Activated T-cell treated with anti-CD3 and anti-CD28 coated beads, Interleukin-2, amount 50 U/mL, for 4 hours (primary cell): ENCODE data around the gene VSTM4. TPM values are rescaled to one million over a fixed set of nuclear protein-coding genes. Genes with fewer than 3 reads are reported as not detected.

Experiments used
- ATAC-seq, 2 donors: fragments of 200-7000 bp; cut with Tn5 transposase; one replicate each; pipeline ENCODE4 v1.10.0; 2021
- DNase-seq: peaks from one replicate; pipeline ENCODE4 v3.0.0-alpha.2; 2020
- H3K27me3 Mint-ChIP-seq: one replicate; pipeline ENCODE4 v1.8.0; 2021; ENCODE audit warnings: low read depth, mixed read lengths
- H3K36me3 Mint-ChIP-seq: one replicate; pipeline ENCODE4 v1.8.0; 2022; ENCODE audit warnings: mixed read lengths; ENCODE audit not compliant: insufficient read depth
- H3K4me1 Mint-ChIP-seq: one replicate; pipeline ENCODE4 v1.8.0; 2021; ENCODE audit warnings: low read depth, mixed read lengths
- H3K4me3 Mint-ChIP-seq: one replicate; pipeline ENCODE4 v1.8.0; 2021; ENCODE audit warnings: mild to moderate bottlenecking, moderate library complexity, mixed read lengths
- H3K9me3 Mint-ChIP-seq: one replicate; pipeline ENCODE4 v1.8.0; 2021; ENCODE audit warnings: mixed read lengths
- total RNA-seq, 3 donors: library from RNA; stranded (reverse); gene quantifications; one replicate each; pipeline ENCODE4 v1.2.1, GENCODE V29; 2021

Gene VSTM4
- total RNA-seq, 3 donors from 2014 or later = 0.08 to 0.19 (median 0.18) TPM

DNA sequence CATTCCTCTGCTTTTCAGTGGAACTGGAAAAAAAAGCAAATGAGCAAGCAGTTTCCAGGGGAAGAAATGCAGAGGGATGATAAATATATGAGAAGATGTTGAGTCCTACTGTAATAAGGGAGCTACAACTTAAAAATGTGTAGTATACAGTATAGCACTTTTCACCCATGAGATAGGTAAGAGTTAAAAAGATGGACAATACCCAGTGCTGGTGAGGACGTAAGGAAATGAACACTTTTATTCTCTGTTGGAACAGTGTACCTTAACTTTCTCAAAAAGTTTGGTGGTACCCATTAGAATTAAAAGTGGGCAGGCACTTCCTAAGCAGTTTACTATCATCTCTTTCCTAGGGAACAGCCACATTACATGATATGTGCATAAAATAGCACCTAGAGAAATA lies 21.2 kb upstream of the VSTM4 start:
- Mint-ChIP-seq H3K4me3 (no peak overlapping the region), H3K36me3 (no peaks in the 10 kb centered on the region), H3K27me3 (peaks cover 9% of the 10 kb centered on the region), H3K9me3 (peaks cover 2% of the 10 kb centered on the region), H3K4me1 (peaks cover 9% of the 10 kb centered on the region)
- DNase-seq (no peak), ATAC-seq (no peak)

DNA sequence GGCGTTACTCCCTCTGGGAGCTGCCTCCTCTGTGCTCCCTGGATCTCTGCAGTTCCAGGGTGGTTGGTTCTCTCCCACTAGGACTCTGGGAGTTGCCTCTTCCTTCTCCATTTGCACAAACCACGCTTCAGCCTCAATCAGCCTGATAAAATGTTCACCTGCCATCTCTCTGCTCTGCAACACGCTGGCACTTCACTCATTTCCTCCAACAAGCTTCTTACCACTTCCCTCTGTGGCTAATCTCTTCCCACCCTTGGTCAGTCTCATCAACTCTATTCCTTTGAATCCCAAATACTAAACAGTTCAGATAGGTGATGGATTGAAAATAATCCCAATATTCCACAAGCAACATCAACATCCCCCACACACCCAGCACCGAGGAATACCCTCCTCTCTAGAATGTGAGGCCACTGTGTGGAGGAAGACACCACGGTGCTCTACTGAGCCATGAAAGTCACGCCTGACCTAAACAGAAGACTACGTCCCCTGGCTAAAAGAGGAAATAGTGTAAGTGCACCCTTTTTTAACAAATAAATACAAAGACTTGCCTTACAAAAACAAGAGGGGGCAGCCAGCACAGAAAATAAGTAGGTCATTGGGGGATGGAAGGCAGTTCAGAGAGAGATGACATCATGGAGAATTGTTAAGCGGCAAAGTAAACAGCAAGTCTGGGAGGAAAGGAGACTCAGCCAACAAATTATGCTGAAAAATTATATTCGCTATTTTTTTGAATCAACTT lies 20.4 kb upstream of the VSTM4 start:
- ATAC-seq (no peak), DNase-seq (no peak)
- H3K9me3 Mint-ChIP-seq = peaks cover 2% of the 10 kb centered on the region
- H3K4me1 Mint-ChIP-seq = peaks cover 9% of the 10 kb centered on the region
- no peak overlapping the region for H3K4me3 Mint-ChIP-seq
- H3K27me3 Mint-ChIP-seq = peaks cover 6% of the 10 kb centered on the region
- H3K36me3 Mint-ChIP-seq = no peaks in the 10 kb centered on the region

DNA sequence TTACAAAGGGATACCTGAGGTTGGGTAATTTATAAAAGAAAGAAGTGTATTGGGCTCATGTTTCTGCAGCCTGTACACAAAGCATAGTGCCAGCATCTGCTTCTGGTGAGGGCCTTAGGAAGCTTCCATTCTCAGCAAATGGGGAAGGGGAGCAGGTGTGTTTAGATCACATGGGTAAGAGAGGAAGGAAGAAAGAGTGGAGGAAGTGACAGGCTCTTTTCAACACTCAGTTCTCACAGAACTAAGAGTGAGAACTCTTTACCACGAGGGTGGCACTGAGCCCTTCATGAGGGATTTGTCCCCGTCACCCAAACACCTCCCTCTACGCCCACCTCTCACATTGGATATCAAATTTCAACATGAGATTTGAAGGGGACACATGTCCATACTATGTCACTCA lies 19.0 kb upstream of the VSTM4 start:
- H3K36me3 Mint-ChIP-seq = peaks cover under 1% of the 10 kb centered on the region
- H3K27me3 Mint-ChIP-seq = peaks cover 10% of the 10 kb centered on the region
- peaks cover 2% of the 10 kb centered on the region for H3K9me3 Mint-ChIP-seq
- no peak for DNase-seq
- H3K4me3 Mint-ChIP-seq = no peak overlapping the region
- peaks cover 9% of the 10 kb centered on the region for H3K4me1 Mint-ChIP-seq
- ATAC-seq = no peak

DNA sequence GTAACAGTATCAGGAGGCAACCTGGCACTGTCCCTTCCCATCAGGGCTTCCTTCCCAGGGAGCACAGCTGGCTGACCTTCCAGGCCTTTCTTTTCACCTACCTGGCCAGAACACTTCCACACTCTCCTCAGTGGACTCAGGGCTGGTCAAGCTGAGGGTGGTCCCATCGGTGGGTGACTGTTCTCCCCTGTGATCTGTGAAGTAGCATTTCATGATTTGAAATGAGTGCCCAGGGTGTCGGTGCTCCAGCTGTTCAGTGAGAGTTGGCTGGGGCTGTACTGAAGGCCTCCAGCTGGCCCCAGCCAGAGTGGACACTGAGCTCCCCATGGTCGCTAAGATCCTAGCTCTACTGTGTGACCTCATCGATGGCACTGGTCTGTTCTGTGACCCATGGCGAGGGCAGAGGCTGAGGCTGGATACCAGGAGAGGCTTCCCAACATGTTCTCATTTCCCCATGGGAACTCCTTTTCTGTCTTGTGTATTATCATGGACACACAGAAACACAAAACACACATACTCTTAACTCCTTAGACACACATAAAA lies 18.5 kb upstream of the VSTM4 start, which contains the start of gene FAM170B:
FAM170B (minus strand) TSS at position 316 of the 543 bp plus-strand sequence; CDS start at position 213, 103 bp downstream.
- peaks cover 2% of the 10 kb centered on the region for H3K36me3 Mint-ChIP-seq
- H3K4me3 Mint-ChIP-seq = no peak within 1 kb of the TSS
- no peak for ATAC-seq
- peaks cover 9% of the 10 kb centered on the region for H3K4me1 Mint-ChIP-seq
- peaks cover 2% of the 10 kb centered on the region for H3K9me3 Mint-ChIP-seq
- DNase-seq = no peak
- peaks cover 15% of the 10 kb centered on the region for H3K27me3 Mint-ChIP-seq

DNA sequence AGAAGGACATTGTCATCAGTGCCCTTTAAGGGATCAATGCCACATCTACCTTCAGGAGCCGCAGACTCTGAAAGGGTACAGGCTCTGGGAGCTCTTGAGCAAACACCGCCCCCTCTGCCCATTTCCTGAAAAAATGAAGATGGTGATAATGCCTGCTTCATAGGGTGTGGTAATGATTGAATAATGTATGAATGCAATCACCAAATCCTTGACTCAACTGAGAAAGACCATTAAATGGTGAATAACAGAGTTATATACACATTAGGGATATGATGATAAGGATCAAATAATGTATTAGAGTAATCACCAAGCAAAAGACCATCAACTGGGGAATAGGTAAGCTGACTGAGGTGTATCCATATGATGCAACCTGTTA lies 17.0 kb upstream of the VSTM4 start:
- DNase-seq = no peak
- H3K27me3 Mint-ChIP-seq = peaks cover 18% of the 10 kb centered on the region
- H3K36me3 Mint-ChIP-seq = peaks cover 2% of the 10 kb centered on the region
- ATAC-seq = no peak
- H3K4me1 Mint-ChIP-seq = peaks cover 9% of the 10 kb centered on the region
- no peak overlapping the region for H3K4me3 Mint-ChIP-seq
- H3K9me3 Mint-ChIP-seq = peaks cover 2% of the 10 kb centered on the region

DNA sequence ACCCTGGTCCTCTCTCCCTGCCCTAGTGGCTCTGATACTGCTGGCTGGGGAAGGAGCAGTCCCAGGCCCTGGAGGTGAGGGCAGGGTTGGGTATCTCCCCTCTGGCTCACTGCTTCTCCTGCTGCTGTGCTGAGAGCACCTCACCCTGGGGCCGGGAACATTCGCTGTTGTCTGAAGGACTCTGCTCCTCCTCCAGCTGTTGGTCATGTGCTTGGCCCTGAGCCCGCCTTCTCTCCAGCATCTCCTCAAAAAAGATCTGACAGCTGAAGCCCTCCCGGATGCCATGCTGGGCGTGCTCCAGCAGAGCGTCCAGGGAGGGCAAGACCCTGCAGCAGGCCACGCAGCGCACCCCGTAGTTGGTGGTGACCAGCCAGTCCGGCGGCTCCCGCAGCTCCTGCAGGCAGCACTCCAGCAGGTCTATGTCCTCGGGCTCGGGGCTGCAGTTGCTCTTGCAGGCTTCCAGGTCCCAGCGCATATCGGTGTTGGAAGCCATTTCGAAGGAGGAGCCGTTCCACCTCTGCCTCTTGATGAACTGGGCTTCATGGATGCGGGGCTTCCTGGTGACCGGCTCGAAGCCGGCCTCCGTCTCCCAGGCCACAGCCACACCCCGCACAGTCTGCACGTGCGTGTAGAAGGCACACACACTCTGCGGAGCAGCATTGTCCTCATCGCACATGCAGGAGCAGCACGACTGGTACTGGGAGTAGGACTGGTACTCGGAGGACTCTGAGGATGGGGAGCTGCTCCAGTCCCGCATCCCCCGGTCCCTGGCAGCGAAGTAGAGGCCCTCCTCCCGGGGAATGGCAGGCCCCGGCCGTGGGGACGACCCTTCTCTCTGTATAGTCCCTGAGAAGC lies 16.4 kb upstream of the VSTM4 start:
- Mint-ChIP-seq H3K4me1 (peaks cover 9% of the 10 kb centered on the region), H3K27me3 (peaks cover 18% of the 10 kb centered on the region), H3K36me3 (peaks cover 2% of the 10 kb centered on the region), H3K9me3 (no peaks in the 10 kb centered on the region), H3K4me3 (no peak overlapping the region)
- ATAC-seq = no peak
- no peak for DNase-seq

DNA sequence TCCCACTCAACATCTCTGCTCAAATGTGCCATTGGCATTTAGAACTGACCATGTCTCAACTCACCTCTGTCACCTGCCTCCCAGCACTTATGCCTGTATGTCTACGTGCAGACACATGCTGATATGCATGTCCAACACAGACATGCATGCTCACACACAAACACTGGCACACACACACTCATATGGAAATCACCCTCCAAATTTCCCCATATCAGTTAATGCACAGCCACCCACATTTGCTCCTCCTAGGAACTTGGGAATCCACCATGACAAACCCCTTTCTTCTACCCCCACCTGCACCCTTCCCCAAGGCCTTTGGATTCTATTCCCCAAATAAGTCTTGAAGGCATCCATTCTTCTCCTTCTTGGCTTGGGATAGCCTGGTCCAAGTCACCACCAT lies 14.1 kb upstream of the VSTM4 start:
- Mint-ChIP-seq H3K36me3 (peaks cover 2% of the 10 kb centered on the region), H3K4me1 (no peaks in the 10 kb centered on the region), H3K27me3 (peaks cover 19% of the 10 kb centered on the region), H3K9me3 (no peaks in the 10 kb centered on the region), H3K4me3 (no peak overlapping the region)
- no peak for ATAC-seq
- no peak for DNase-seq

DNA sequence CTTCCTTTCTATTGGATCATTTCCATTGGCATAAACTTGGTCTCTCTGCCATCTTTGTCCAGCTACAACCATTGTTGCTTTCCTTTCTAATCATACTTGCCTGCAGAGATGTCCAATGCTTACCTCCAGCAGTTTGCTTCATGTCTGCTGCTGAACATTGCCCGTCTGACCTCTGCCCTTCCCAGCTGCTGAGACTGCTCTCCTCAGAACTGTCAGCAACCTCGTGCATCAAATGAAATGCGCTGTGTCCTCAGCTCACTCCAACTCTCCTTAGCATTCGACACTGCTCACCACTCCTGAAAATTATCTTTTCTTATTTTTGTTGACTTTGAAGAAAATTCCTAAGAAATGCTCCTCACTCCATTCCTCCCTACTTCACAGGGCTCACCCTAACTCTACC lies 13.5 kb upstream of the VSTM4 start:
- H3K9me3 Mint-ChIP-seq = no peaks in the 10 kb centered on the region
- DNase-seq (no peak), ATAC-seq (no peak)
- peaks cover 2% of the 10 kb centered on the region for H3K36me3 Mint-ChIP-seq
- no peaks in the 10 kb centered on the region for H3K4me1 Mint-ChIP-seq
- peaks cover 19% of the 10 kb centered on the region for H3K27me3 Mint-ChIP-seq
- H3K4me3 Mint-ChIP-seq = no peak overlapping the region

DNA sequence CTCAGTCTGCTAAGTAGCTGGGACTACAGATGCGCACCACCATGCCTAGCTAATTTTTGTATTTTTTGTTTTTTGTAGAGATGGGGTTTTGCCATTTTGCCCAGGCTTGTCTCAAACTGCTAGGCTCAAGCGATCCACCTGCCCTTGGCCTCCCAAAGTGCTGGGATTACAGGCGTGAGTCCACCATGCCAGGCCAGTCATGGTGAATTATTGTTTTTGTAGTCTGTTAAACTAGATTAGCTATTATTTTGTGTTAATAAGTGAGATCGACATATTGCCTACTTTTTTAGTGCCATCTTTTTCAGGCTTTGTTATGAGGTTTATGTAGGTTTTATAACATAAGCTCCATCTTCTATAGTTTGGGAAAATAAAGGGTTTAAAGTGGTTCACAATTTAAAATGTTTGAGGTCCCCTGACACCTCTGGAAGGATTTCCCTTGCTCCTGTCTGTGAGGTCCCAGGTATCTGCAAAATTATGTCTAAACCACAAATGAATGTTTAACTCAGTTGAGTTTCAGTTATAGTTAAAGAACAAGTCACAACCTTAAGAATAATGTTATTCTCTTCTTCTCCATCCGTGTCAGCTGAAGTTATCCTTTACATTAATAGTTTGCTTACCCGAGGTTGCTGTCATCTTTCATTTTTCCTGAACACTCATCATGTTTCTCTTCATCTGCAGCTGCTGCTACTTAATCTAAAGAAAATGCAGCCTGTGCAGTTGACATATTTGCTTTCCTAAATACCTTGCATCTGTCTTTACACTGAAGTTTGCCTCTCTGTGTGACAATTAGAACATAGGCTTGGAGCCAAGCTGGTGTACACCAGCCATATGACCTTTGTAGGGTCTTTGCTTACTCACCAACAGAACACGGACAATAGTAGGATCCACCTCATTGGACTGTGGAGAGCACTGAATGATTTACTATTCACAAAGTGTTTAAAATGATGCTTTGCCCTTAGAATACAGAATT lies 8.9 kb upstream of the VSTM4 start:
- peaks cover under 1% of the 10 kb centered on the region for H3K36me3 Mint-ChIP-seq
- ATAC-seq = no peak
- H3K4me3 Mint-ChIP-seq = no peak overlapping the region
- no peaks in the 10 kb centered on the region for H3K9me3 Mint-ChIP-seq
- H3K27me3 Mint-ChIP-seq = peaks cover 11% of the 10 kb centered on the region
- no peak for DNase-seq
- H3K4me1 Mint-ChIP-seq = no peaks in the 10 kb centered on the region

DNA sequence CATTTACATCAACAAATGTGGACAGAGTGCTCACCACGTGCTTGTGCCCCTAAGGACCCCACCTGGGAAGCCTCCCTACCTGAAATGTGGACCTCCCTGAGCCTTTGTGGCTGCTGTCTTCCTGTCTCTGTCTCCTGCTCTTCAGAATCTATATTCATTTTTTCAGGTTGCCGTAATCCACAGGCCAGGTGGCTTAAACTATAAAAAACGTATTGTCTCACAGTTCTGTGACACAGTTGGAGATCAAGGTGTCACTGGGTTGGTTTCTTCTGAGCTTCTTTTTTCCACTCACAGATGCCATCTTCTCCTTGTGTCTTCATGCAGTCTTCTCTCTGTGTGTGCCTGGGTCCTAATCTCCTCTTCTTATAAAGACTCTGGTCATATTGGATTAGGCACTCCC lies 5.6 kb upstream of the VSTM4 start:
- Mint-ChIP-seq H3K36me3 (no peaks in the 10 kb centered on the region), H3K27me3 (peaks cover 9% of the 10 kb centered on the region), H3K4me3 (no peak overlapping the region), H3K4me1 (no peaks in the 10 kb centered on the region), H3K9me3 (no peaks in the 10 kb centered on the region)
- ATAC-seq = no peak
- DNase-seq = no peak

DNA sequence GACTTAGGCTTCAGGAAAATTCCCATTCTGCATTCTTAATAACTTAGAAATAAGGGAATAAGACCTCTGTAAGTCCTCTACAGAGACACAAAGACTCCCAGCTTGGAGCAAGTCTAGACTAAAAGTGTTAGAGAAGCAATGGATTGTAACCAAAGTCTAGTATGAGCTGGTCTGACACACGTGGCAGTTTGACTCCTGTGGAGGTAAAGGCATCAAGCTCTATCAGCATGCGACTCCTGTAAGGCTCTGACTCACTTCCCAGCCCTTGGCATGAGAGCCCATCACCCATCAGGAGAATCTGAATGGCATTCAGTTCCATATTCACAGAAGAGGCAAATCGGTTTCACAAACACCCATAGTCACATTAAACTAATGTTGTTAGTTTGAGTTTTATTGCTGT lies 4.4 kb upstream of the VSTM4 start:
- Mint-ChIP-seq H3K9me3 (no peaks in the 10 kb centered on the region), H3K4me1 (peaks cover 1% of the 10 kb centered on the region), H3K36me3 (no peaks in the 10 kb centered on the region), H3K27me3 (peaks cover 15% of the 10 kb centered on the region), H3K4me3 (no peak overlapping the region)
- DNase-seq (no peak), ATAC-seq (no peak)

DNA sequence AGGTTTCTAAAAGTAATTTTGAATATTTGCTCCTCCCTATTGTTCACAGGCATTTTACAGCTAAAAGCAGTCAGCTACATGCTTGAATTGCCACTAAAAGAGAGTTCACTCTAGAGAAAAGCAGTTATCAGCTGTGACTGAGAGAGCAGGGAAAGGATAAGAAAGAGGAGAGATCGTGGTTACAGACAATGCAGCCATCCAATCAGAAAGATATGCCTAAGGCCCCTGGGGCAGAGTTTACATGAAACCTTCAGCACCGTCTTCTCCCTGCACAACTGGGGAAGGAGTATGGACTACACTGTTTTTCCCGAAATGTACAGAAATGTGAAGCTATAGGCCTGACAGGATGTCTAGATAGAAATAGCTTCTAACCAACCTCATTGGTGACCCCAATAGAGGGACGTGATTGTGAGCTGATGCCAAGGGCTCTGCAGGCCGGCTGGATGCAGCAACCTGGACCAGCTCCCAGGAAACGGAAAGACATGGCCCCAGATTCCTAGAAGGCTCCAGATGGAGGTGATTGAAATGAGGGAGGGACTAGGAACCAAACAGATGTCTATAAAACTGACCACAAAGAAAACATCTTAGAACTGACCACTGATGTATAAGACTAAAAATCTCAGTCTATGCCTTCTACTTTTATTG lies 3.2 kb upstream of the VSTM4 start:
- no peak overlapping the region for H3K4me3 Mint-ChIP-seq
- no peaks in the 10 kb centered on the region for H3K36me3 Mint-ChIP-seq
- H3K4me1 Mint-ChIP-seq = peaks cover 3% of the 10 kb centered on the region
- H3K9me3 Mint-ChIP-seq = no peaks in the 10 kb centered on the region
- ATAC-seq = no peak
- peaks cover 24% of the 10 kb centered on the region for H3K27me3 Mint-ChIP-seq
- DNase-seq = no peak

DNA sequence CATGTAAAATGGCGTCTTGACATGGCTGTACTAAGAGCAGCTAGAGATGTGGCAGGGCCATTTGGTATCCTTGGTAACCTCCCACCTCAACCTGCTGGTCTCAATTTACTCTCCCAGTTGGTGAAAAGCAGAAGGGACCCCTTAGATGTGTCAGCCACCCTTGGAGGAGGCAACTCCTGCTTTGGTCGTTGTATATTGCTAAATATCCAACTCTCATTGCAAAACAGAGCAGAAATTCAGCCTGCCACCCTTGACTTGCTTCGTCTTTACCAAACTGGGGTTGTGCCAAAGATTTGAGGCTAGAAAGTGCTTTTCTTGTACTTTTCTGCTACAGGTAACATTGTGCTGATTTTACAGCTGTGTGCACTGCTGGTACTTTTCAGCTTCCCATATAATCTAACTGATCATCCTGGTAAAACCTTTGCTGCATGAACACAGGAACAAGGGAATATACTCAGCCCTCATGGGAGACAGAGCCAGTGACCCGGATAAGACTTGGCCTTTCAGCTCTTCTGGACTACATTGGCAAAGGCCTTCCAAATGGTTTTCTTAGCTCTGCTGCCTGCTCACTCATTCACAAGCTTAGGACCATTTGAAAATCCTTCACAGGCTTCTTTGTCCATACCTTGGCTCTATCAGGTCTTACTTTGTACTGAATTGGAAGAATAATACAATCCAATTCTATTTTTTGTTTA lies 2.2 kb upstream of the VSTM4 start:
- Mint-ChIP-seq H3K4me1 (peaks cover 3% of the 10 kb centered on the region), H3K9me3 (no peaks in the 10 kb centered on the region), H3K36me3 (no peaks in the 10 kb centered on the region), H3K4me3 (no peak overlapping the region), H3K27me3 (peaks cover 28% of the 10 kb centered on the region)
- no peak for DNase-seq
- ATAC-seq = no peak
